Psoas muscle (tissue), 8 donors: Measurements from ENCODE around the gene TPO. TPM values are rescaled to one million over a fixed set of nuclear protein-coding genes. Genes with fewer than 3 reads are reported as not detected.

Experiments
- ATAC-seq, 4 donors: fragments of 200-7000 bp; cut with Tn5 transposase; one replicate each; pipeline ENCODE4 v1.9.1; 2020; ENCODE audit warnings: moderate library complexity in 3 of 4, mild to moderate bottlenecking in 2 of 4
- DNase-seq, 2 donors: peaks; one replicate each; pipeline ENCODE4 v3.0.0-alpha.2; 2020
- H3K27ac ChIP-seq: fragments of 200-600 bp; one replicate; pipeline ENCODE4 v1.8.0; 2022
- H3K27me3 ChIP-seq, 3 donors: fragments of 200-600 bp in 1 of 3; one replicate each; pipeline versions ENCODE4 v1.6.1 to v1.8.0; 2013 to 2022; ENCODE audit warnings: low read length in 2 of 3, mild to moderate bottlenecking in 2 of 3, moderate library complexity in 1 of 3; ENCODE audit not compliant: insufficient read depth in 3 of 3
- H3K36me3 ChIP-seq, 2 donors: fragments of 200-600 bp in 1 of 2; one replicate each; pipeline versions ENCODE4 v1.6.1 to v1.8.0; 2013 to 2022; ENCODE audit warnings: low read depth in 1 of 2, mild to moderate bottlenecking in 1 of 2, moderate library complexity in 1 of 2; ENCODE audit not compliant: insufficient read depth in 1 of 2
- H3K4me1 ChIP-seq: fragments of 200-600 bp; one replicate; pipeline ENCODE4 v1.8.0; 2022
- H3K4me3 ChIP-seq: fragments of 200-600 bp; one replicate; pipeline ENCODE4 v1.8.0; 2022; ENCODE audit warnings: mild to moderate bottlenecking
- H3K9me3 ChIP-seq: fragments of 200-600 bp; one replicate; pipeline ENCODE4 v1.8.0; 2022
- CTCF ChIP-seq: fragments of 200-600 bp; IDR thresholded peaks from one replicate; pipeline ENCODE4 v1.8.0; 2022; ENCODE audit warnings: antibody characterized with exemption
- WGBS, 3 donors: extraction: QIAGEN DNeasy Blood & Tissue Kit; methylation state at CpG; one replicate each; pipeline versions ENCODE4 v1.1.6 to v1.1.7; 2013; 5-methylcytosine and 5-hydroxymethylcytosine counted together
- intact Hi-C, 2 donors: fragments of 100-400 bp; cut with DNase I; formaldehyde crosslinking; loops; one replicate each; pipeline versions ENCODE4 v1.11.0 to v1.14.2; 2022
- polyA plus RNA-seq, 3 donors: library from polyadenylated mRNA; stranded (reverse); fragments of 200-250 nt; gene quantifications; one replicate each; pipeline ENCODE4 v1.2.3, GENCODE V29; 2013
- total RNA-seq, 4 donors: library from RNA; stranded (reverse); fragmentation: NEBNext Ultra II Directional in 2 of 4; extraction: Animal tissue kit (Norgen Biotek cat#: 25700) in 2 of 4; gene quantifications; one replicate each; pipeline versions ENCODE4 v1.2.1 to v1.2.4, GENCODE V29; 2021 to 2023
- donor health status: healthy with polysubstance abuse.
- donor health status: DM: no; HTN: no; CAD: no; lungs with moderate emphysema.
- donor health status: Bipolar disorder and iron deficiency.
- donor health status: healthy.
- donor health status: DM: yes; HTN: yes; CAD: no.
- donor health status: DM: no; HTN: no; CAD: no.
- donor health status: DM: no; HTN: no; CAD: no.
- donor health status: DM: yes; HTN: yes; CAD: no.

The TPO gene
- total and polyA plus RNA-seq, 7 donors = 2.1 to 4.5 (median 3.8) TPM

- Histone ChIP-seq H3K4me3 (no peak overlapping the region), H3K4me1 (no peaks in the 10 kb centered on the region), H3K9me3 (no peaks in the 10 kb centered on the region), H3K27ac (no peak overlapping the region), H3K36me3 (no peaks in the 10 kb centered on the region), H3K27me3 (no peaks in the 10 kb centered on the region)
- 88 to 92% (median 89%) methylated on average over 9 of the region's 9 CpGs for WGBS, 3 donors
- intact Hi-C loops = loop anchor here in 1 of 2 donors (2.0 kb wide), 1 partner anchor 63 kb away; no protein-coding TSS in a partner anchor
- DNase-seq = no peak
- no peak for TF ChIP-seq CTCF
- ATAC-seq = no peak
Measured at GRCh38 chr2:1527153-1527992, 114.1 kb downstream of the TPO start.

GRCh38 chr2:1528273-1529064 is 115.2 kb downstream of the TPO start:
- H3K9me3 ChIP-seq = no peaks in the 10 kb centered on the region
- no peaks in the 10 kb centered on the region for H3K27me3 ChIP-seq
- no peak overlapping the region for H3K27ac ChIP-seq
- H3K4me1 ChIP-seq = no peaks in the 10 kb centered on the region
- DNase-seq (no peak), ATAC-seq (no peak)
- intact Hi-C loops = no loop called here
- no peak for TF ChIP-seq CTCF
- H3K36me3 ChIP-seq = no peaks in the 10 kb centered on the region
- 81 to 86% (median 85%) methylated on average over 6 of the region's 6 CpGs for WGBS, 3 donors
- H3K4me3 ChIP-seq = no peak overlapping the region

GRCh38 chr2:1538663-1539062 is 125.4 kb downstream of the TPO start:
- Histone ChIP-seq H3K4me1 (no peaks in the 10 kb centered on the region), H3K9me3 (no peaks in the 10 kb centered on the region), H3K36me3 (no peaks in the 10 kb centered on the region), H3K27me3 (peaks cover 0 to 11% (median 3%) of the 10 kb centered on the region in 3 donors), H3K27ac (no peak overlapping the region), H3K4me3 (no peak overlapping the region)
- ATAC-seq = no peak
- WGBS, 3 donors = 56 to 69% (median 62%) methylated on average over 10 of the region's 10 CpGs
- DNase-seq = no peak
- no peak for TF ChIP-seq CTCF
- intact Hi-C loops = no loop called here

- no peaks in the 10 kb centered on the region for H3K9me3 ChIP-seq
- H3K4me1 ChIP-seq = no peaks in the 10 kb centered on the region
- no peak for TF ChIP-seq CTCF
- 92 to 94% (median 93%) methylated on average over 19 of the region's 19 CpGs for WGBS, 3 donors
- H3K27ac ChIP-seq = no peak overlapping the region
- DNase-seq = no peak
- intact Hi-C loops = no loop called here
- H3K4me3 ChIP-seq = no peak overlapping the region
- H3K27me3 ChIP-seq = peaks cover 0 to 10% (median 3%) of the 10 kb centered on the region in 3 donors
- no peaks in the 10 kb centered on the region for H3K36me3 ChIP-seq
- ATAC-seq = no peak
Measured at GRCh38 chr2:1539441-1539840, 126.2 kb downstream of the TPO start.
